NCI-H2196 treated with DMSO at 0.1 percent for 48 hours (cell line): ENCODE results near the gene SRBD1.

ENCODE experiments used
- DNase-seq: peaks from one replicate; lab custom pipeline; 2025; ENCODE audit not compliant: unreplicated experiment; lab: John Stamatoyannopoulos, UW

Gene SRBD1

GRCh38 chr2:45380131-45380836, 230.8 kb downstream of the SRBD1 start:
- no peak for DNase-seq

GRCh38 chr2:45379399-45380087, 231.5 kb downstream of the SRBD1 start:
- no peak for DNase-seq

- DNase-seq = no peak
Observed at GRCh38 chr2:45373534-45373933, 237.5 kb downstream of the SRBD1 start.

GRCh38 chr2:45370369-45370768, 240.7 kb downstream of the SRBD1 start:
- DNase-seq = no peak

- no peak for DNase-seq
Observed at GRCh38 chr2:45368792-45369191, 242.3 kb downstream of the SRBD1 start.

- no peak for DNase-seq
Observed at GRCh38 chr2:45361666-45362065, 249.4 kb downstream of the SRBD1 start.

GRCh38 chr2:45354776-45355175, 256.3 kb downstream of the SRBD1 start:
- DNase-seq = no peak

- no peak for DNase-seq
Observed at GRCh38 chr2:45353879-45354278, 257.2 kb downstream of the SRBD1 start.

GRCh38 chr2:45352506-45352905, 258.6 kb downstream of the SRBD1 start:
- DNase-seq = no peak

GRCh38 chr2:45345331-45346234, 265.5 kb downstream of the SRBD1 start:
- no peak for DNase-seq

GRCh38 chr2:45344502-45344901, 266.6 kb downstream of the SRBD1 start:
- no peak for DNase-seq

- DNase-seq = no peak
Observed at GRCh38 chr2:45344071-45344470, 267.0 kb downstream of the SRBD1 start.

- no peak for DNase-seq
Observed at GRCh38 chr2:45343251-45344017, 267.6 kb downstream of the SRBD1 start.

- no peak for DNase-seq
Observed at GRCh38 chr2:45340318-45340717, 270.7 kb downstream of the SRBD1 start.

- DNase-seq = no peak
Observed at GRCh38 chr2:45339253-45339652, 271.8 kb downstream of the SRBD1 start.
